Measurements from ENCODE around the gene GDPD4. TPM values are rescaled to one million over a fixed set of nuclear protein-coding genes. Genes with fewer than 3 reads are reported as not detected.

GDPD4 gene
- total RNA-seq, 1 donor from 2014 or later: 10.2 TPM

DNA sequence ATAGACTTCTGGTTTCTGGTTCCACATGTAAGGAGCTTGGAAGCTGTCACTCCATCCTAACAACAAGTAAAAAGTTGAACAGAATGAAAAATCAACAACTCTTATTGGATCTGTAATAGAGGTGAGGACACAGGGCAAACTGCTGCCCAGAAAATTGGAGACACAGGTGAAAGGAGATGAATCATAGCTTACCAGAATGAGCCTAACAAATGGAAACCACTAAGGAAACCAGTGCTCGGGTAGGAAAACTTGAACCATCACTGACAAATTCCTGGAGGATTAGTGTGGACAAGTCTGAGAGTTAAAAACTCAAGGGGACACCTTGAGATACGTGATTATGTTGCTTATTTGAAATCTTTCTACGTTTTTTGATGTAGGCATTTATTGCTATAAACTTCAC, 52.1 kb downstream of the GDPD4 start:
- ATAC-seq: peak; percentile 24
- DNase-seq (ENCODE audit: low spot score): no peak

DNA sequence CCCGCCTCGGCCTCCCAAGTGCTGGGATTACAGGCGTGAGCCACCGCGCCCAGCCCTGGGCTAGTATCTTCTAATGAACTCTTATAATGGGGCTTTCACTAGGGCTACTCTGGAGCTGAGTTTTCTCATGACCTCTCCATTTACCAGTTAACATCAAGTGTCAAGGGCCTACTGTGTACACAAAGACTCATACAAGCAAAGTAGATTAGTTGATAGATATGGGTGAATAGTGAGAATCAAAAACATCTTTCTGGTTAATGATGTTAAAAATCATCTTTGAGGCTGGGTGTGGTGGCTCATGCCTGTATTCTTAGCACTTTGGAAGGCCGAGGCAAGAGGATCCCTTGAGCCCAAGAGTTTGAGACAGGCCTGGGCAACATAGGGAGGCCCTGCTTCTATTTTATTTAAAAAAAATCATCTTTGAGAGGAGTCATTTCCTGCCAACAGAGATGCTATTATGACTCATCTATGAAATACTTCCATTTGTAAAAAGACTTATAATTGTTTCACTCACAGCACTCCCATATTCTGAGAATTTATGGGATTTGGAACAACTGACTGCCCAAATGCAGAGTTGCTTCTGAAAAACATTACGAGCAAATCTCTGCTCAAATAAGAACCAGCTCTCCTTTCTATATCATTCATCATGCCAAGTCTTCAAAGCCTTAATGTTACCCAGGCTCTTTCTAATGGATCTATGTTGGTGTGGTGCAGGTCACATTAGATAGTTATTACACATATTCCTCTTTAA, 57.0 kb downstream of the GDPD4 start:
- ATAC-seq (no peak), DNase-seq (ENCODE audit: low spot score) (no peak)

DNA sequence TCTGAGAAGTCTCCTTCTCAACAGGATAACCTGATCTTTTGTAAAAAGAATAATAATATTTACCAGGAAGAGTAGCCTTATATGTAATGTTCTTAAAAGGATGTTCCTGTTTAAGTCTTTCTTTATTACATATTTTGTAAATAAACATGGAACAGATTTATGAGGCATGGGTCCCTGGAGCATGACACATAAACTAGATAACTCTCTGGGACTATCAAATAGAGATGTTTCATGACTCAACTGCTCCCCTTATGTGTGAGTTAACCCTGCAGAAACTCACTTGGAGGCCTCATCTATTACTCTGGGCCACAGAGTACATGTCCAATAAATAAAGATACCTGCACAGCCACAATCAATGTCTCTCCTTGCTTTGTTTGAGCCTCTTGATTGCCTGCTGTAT, 64.6 kb downstream of the GDPD4 start:
- ATAC-seq: no peak
- DNase-seq (ENCODE audit: low spot score): no peak

DNA sequence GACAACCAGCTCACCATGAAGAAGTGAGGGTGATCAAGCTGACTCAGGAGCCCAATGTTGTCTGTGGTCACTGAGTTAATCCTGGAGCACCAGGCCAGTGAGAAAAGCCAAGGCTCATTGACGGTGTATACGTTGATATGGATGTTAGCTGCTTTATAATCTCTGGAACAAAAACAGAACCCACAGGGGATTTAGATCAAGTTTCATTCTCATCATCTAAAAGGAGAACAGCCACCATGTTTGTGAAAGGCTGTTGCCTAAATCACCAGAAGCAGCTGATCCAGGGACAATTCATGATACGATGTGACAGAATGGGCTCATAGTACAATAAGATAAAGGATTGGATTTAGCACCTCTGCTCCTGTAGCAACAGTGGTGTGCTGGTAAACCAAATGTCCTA, 68.5 kb downstream of the GDPD4 start:
- DNase-seq (ENCODE audit: low spot score) (no peak), ATAC-seq (no peak)

DNA sequence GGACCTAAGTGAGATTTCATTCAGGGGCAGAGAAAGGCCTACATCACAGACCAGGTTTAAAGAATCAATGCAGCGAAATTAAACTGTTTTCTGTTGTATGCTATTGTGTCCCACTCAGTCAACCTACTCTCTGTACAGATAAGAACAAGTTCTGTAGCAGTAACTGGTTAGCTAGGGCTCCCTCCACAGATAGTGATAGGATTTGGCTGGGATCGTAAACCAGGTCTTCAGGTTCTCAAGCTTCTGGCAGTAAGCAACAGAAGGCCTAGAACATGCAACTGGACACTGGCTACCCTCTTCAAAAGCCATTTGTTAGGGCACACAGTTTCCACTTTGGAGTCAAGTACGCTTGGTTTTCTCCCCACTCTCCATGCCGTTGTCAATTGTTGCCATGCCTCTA, 69.2 kb downstream of the GDPD4 start:
- DNase-seq (ENCODE audit: low spot score): no peak
- no peak for ATAC-seq

DNA sequence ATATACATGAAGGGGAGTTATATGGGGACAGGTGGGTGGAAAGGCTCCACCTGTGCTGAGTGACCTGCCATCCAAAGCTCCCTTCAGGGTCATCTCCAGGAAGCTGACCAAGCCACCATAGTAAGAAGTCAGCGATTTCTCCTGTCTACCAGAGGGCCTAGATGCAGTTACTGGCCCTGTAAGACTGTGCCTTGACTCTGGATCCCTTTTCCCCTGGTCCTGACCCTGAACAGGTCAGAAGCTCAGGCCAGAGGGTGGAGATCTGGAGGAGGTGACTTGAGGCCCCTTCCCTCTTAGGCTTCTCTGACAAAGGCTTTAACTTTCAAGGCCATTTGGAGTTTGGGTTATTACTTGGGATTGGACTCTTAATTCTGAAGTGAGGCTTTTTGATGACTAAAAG, 69.7 kb downstream of the GDPD4 start:
- ATAC-seq (no peak), DNase-seq (ENCODE audit: low spot score) (no peak)

DNA sequence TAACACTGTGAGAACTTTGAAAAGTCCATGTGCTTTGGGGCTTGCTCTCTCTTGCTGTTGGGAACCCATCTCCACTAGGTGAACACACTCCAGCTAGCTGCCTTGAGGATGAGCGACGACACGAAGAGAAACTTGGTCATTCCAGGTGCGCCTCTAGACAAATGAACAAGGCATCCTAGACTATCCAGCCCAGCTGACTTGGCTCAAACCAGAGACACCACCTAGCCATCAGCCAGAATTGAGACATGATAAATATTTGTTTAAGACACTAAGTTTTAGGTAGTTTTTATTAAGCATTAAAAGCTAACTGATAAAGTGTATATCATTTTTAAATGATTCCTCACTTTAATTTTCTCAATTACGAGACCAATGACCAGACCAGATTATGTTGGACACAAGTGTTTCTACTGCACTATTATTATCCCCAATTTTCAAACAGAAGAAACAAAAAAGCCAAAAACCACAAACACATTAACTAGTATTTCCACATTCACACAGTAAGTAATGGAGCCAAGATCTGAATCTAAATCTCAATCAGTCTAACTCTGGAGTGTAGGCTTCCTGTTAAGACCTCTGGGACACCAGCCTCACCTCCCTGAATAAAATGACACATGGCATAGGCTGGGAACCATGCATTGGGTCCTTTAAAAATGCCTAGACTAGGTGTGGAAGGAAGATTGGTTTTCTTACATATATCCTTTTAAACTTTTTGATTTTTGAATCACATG, 70.4 kb downstream of the GDPD4 start:
- peak; percentile 82 for ATAC-seq

DNA sequence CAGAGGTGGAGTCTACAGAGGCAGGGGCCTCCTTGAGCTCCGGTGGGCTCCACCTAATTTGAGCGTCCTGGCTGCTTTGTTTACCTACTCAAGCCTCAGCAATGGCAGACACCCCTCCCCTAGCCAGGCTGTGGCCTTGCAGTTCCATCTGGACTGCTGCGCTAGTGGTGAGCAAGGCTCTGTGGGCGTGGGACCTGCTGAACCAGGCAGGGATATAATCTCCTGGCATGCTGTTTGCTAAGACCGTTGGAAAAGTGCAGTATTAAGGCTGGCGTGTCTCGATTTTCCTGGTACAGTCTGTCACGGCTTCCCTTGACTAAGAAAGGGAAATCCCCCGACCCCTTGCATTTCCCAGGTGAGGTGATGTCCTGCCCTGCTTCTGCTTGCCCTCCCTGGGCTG, 77.7 kb downstream of the GDPD4 start:
- DNase-seq (ENCODE audit: low spot score) (no peak), ATAC-seq (no peak)

More for the DNA sequence above, 70.4 kb downstream of the GDPD4 start:
- DNase-seq (ENCODE audit: low spot score): no peak

DNA sequence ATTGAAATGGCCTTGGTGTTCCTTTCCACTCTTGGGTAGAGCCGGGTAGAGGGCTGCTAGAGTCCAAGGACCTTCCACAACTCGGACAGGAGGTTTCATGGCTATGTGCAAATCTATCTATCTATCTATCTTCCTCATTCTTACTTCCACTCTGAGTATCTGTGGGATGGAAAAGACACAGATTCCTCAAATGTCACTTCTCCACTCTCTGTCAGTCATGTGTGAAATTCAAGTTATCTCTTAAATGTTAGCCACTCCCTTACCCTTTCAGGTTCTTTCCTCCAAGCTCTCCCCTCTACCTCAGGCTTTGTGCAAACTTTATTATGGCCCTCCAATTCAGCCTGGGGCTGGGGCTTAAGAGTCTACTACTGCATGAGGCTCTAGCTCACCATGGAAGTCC, 84.3 kb downstream of the GDPD4 start:
- peak; percentile 14 for ATAC-seq
- DNase-seq (ENCODE audit: low spot score): no peak

DNA sequence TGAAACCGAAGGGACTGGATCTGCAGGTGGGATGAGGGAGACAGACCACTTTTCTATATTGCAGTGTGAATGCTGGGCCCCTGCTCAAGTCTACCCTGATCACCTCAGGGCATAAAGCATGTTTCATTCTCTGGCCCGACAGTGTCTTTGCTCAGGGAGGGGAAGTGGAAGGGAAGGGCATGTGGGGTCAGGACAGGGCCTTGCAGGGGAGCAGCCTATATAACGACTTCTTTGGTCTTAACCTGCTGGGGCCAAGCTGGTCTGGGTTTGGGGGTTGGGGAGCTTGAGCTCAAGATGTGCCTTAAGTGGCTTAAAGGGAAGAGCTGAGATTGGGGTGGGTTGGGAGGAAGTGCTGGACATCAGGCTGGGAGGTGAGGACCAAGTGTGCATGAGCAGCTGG, 86.4 kb downstream of the GDPD4 start:
- DNase-seq (ENCODE audit: low spot score) (no peak), ATAC-seq (no peak)

DNA sequence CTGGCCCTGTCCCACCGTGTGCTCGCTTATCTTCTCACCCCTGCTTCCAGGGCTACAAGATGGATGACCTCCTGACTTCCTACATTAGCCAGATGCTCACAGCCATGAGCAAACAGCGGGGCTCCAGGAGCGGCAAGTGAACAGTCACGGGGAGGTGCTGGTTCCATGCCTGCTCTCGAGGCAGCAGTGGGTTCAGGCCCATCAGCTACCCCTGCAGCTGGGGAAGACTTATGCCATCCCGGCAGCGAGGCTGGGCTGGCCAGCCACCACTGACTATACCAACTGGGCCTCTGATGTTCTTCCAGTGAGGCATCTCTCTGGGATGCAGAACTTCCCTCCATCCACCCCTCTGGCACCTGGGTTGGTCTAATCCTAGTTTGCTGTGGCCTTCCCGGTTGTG, 86.9 kb downstream of the GDPD4 start:
- DNase-seq (ENCODE audit: low spot score) (no peak), ATAC-seq (no peak)

DNA sequence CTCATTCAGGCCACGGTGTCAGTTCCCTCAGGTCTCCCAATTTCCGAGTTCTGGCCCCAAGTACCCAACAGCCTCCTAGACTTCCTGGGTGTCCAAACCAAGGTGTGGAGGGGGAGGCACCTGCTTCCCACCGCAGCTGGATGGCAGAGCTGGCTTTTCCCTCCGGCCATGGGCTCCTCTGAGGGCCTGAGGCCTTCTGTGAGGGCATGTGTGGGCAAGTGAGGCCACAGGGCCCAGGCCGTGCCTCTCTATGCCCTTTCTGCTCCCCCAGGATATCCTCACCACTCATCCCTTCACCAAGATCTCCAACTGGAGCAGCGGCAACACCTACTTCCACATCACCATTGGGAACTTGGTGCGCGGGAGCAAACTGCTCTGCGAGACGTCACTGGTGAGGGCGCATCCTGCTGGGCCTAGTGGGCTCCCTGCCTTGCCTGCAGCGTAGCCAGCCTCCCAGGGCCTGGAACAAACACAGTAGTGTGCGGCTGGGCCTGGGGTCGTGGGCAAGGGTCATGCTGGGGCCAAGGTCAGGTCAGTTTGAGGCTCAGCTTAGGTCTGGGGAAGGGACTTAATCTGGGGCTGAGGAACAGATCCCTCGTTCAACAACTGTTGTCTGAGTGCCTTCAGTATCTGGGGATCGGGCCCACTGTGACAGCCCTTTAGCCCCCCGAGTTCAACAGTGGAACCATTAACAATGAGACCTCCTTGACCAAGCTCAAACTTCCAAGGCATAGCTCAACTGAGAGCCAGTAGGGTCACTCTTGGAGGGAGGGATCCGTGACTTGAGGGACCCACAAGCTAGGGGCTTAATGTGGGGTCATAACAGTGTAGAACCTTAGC, 87.7 kb downstream of the GDPD4 start:
- DNase-seq (ENCODE audit: low spot score) (no peak), ATAC-seq (no peak)

DNA sequence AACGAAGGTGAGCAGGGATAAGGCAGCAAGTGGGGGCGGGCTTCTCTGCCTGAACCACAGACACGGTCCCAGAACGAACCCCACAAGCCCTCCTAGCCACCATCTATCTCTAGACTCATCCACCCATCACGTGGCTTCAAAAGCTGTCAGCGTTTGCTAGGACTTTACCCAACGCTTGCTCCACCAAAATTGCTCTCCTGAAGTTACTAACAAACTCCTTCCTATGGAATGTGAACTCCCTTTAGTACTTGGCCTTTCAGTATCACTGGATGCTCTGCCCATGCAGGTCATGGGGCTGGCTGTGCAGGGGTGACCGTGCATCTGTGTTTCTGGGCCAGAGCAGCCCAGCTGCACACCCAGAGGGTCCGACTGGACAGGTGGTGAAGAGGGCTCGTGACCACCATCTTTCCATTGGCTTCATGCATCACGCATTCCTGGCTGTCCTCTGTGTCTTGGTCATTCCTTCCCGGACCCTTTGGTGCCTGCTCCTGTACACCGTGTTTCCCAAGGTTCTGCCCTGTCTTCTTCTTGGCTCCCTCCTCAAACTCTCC, 88.4 kb downstream of the GDPD4 start:
- no peak for ATAC-seq
- no peak for DNase-seq (ENCODE audit: low spot score)

DNA sequence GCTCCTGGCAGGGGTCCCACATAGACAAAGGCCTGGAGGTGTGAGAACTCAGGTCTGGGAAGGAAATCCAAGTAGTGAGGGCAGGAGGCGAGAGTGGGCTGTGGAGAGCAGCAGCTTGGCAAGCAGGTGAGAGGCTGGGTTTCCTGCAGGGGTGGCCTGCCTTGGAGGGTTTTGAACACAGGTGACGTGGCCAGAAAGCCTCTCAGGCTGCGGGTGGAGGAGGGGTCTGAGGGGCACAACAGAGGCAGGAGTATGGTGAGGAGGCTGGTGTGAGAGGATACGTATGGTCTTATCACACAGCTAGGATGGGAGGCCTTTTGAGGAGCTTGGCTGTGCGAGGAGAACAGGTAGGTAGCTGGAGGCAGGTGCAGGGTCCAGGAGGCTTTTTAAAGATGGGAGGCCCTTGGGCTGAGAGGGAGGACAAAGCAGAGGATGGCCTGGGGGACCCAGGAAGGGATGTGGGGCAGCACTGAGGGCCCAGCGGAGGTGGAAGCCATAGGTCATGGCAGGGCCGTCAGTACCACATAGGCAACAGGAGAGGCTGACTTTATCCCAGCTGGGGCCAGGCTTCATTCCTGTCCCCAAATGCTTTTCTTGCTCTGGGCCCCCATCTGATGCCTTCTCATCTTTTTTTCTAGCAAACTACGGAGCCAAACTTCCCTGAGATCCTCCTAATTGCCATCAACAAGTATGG, 89.0 kb downstream of the GDPD4 start:
- ATAC-seq (no peak), DNase-seq (ENCODE audit: low spot score) (no peak)

DNA sequence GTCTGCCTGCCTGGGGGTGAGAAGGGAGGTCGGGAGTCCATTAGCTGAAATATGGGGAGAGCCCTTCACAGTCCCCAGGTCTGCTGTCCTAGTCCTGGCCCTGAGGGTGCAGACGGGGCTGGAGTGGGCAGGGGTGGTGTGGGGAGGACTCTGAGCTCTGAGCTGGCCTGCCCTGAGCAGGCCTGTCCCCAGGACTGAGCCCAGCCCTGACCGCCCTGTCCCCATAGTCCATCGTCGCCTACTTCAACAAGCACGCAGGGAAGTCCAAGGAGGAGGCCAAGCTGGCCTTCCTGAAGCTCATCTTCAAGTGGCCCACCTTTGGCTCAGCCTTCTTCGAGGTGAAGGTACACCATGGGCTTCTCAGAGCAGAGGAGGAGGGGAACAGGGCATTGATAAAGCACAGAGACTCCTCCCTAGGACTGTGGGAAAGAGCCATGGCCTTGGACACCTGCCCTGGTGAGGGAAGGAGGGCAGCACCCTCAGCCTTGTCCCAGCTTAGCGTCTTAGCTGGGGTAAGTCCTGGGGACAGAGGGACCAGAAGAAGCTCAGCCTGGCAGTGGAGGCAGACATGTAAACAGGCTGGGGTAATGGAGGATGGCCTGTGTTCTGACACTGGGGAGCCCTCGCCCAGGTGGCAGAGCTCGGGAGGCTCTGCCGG, 89.8 kb downstream of the GDPD4 start:
- DNase-seq (ENCODE audit: low spot score) (no peak), ATAC-seq (peak; percentile 23)

DNA sequence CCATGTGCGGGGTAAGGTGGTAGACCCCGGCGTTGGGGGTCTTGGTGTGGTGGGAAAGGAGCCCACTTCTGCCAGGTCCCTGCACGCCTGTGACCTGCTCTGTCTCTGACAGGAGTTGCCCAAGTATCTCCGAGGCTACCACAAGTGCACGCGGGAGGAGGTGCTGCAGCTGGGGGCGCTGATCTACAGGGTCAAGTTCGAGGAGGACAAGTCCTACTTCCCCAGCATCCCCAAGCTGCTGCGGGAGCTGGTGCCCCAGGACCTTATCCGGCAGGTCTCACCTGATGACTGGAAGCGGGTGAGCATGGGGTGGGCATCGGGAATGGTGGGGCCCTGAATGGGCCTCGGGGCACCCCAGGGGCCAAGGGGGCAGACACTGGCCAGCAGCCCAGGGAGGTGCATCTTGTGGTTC, 90.4 kb downstream of the GDPD4 start:
- ATAC-seq: no peak
- no peak for DNase-seq (ENCODE audit: low spot score)

DNA sequence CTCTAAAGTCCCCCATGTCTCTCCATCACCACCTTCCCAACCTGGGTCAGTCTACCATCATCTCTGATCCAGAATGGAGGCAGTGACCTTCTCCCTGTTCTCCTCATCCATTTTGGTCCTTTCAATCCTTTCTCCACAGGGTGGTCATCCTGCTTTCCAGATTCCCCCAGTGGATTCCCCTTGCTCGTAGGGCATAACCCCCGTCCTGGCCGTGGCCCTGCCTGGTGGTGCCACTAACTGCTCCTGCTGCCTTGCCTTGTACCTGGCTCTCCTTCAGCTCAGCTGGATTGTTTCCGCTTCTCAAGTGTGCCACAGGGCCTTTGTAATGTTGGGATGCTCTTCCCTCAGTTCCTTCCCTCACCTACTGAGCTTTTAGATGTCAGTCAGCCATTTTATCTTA, 91.8 kb downstream of the GDPD4 start:
- DNase-seq (ENCODE audit: low spot score): no peak

DNA sequence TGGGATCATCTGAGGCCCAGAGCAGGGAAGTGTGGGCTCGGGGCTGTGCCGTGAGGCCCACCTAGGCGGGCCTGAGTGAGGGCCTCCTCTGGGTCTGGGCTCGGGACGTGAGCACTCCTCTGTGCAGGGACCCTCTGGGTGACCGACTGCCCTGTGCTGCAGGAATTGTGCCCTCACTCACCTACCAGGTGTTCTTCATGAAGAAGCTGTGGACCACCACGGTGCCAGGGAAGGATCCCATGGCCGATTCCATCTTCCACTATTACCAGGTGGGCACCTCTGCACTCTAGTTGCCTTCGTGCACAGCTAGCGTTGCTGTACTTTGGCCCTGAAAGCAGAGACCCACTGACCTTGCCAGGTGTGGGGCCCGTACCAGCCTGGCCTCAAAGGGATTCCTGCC, 93.0 kb downstream of the GDPD4 start:
- ATAC-seq (no peak), DNase-seq (ENCODE audit: low spot score) (no peak)

More for the DNA sequence above, 91.8 kb downstream of the GDPD4 start:
- ATAC-seq: no peak

DNA sequence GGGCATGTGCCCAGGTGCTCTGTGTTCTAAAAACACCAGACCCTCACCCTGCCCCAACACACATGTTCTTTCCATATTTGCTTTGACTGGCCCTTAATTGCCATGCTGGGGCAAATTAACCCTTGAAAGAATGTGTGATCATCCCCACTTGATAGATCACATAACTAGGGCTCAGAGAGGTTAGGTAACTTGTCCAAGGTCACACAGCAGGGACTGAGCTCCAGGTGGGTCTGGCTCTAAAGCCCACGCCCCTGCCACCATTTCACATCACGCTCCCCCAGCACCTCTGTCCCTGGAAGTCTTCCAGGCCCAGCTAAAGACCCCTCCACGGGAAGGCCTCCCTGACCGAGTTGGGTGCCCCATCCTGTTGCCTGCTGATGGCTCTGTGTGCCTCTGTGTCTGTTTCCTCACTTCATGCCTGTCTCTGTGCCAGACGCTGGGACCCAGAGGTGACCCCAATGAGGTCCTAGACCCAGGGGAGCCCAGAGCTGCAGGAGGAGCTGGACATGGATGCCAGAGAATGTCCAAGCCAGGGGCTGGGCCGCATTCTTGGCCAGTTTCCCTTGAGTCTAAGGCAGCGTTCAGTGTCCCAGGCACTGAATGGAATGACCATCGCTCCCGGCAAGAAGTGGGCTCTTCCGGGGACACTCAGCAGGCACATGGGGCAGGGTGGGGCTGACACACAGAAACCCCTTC, 93.7 kb downstream of the GDPD4 start:
- ATAC-seq: no peak

More for the DNA sequence above, 93.7 kb downstream of the GDPD4 start:
- peak; percentile 44 for DNase-seq (ENCODE audit: low spot score)

Data from left lobe of liver (tissue), 2 donors.